SU-DHL-6 (cell line): ENCODE data around the gene CEP72.

ENCODE experiments used
- EZH2phosphoT487 ChIP-seq: fragments of 200-600 bp; sonication (generic), shearing (Covaris generic); conservative IDR thresholded peaks from 2 replicates; pipeline ENCODE4 v1.6.1; 2018; ENCODE audit warnings: mild to moderate bottlenecking, antibody characterized with exemption, low read length, moderate library complexity, mixed read lengths
- TF ChIP-seq, protein P1 (sequence below): fragments of 200-600 bp; sonication (generic); IDR thresholded peaks from one replicate; pipeline ENCODE4 v1.5.1; 2017; ENCODE audit warnings: antibody characterized with exemption, mild to moderate bottlenecking, low read length, moderate library complexity; ENCODE audit not compliant: insufficient read depth, poor library complexity, severe bottlenecking

DNA sequence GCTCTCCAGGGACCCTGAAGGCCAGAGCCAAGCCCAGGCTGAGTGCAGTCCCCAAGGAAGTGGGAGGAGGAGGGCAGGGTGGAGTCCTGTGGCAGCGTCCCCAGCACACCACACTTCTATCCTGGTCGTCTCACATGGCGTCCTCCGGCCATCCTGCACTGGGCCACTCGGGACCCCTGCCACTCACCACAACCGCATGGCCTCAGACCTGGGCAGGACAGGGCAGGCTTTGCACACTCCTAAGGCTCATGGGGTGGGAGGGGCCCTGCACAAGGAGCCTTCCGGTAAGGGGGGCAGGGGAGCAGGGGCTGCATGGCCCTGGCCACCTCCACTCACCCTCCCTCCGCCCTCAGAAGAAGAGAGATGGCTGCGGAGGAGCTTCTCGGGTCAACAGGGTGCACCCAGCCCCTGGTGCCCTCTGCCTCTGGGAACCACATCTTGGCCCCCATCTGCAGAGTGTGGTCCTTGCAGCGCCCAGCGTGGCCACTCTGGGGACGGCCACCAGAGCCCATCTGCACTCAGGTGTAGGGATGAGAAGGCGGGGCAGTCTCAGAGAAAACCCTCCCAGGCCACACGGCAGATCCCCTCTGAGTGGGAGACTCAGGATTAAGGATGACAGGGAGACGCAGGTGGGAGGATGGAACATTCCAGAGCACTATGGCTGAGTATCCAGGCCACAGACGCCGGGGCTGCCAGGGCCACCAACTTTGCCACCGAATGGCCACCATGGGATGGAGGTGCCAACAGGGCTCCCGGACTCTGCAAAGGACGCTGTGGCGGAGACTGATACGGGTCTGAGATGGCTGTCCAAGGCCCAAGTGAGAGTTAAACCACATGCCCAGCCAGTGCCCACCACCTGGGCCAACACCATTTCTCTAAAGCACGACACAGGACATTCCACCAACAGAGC, 73.4 kb downstream of the CEP72 start:
- TF ChIP-seq, protein P1, sequence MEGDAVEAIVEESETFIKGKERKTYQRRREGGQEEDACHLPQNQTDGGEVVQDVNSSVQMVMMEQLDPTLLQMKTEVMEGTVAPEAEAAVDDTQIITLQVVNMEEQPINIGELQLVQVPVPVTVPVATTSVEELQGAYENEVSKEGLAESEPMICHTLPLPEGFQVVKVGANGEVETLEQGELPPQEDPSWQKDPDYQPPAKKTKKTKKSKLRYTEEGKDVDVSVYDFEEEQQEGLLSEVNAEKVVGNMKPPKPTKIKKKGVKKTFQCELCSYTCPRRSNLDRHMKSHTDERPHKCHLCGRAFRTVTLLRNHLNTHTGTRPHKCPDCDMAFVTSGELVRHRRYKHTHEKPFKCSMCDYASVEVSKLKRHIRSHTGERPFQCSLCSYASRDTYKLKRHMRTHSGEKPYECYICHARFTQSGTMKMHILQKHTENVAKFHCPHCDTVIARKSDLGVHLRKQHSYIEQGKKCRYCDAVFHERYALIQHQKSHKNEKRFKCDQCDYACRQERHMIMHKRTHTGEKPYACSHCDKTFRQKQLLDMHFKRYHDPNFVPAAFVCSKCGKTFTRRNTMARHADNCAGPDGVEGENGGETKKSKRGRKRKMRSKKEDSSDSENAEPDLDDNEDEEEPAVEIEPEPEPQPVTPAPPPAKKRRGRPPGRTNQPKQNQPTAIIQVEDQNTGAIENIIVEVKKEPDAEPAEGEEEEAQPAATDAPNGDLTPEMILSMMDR: no peak
- no peak for TF ChIP-seq EZH2phosphoT487
